ENCODE results near the gene RPS2.

DNA sequence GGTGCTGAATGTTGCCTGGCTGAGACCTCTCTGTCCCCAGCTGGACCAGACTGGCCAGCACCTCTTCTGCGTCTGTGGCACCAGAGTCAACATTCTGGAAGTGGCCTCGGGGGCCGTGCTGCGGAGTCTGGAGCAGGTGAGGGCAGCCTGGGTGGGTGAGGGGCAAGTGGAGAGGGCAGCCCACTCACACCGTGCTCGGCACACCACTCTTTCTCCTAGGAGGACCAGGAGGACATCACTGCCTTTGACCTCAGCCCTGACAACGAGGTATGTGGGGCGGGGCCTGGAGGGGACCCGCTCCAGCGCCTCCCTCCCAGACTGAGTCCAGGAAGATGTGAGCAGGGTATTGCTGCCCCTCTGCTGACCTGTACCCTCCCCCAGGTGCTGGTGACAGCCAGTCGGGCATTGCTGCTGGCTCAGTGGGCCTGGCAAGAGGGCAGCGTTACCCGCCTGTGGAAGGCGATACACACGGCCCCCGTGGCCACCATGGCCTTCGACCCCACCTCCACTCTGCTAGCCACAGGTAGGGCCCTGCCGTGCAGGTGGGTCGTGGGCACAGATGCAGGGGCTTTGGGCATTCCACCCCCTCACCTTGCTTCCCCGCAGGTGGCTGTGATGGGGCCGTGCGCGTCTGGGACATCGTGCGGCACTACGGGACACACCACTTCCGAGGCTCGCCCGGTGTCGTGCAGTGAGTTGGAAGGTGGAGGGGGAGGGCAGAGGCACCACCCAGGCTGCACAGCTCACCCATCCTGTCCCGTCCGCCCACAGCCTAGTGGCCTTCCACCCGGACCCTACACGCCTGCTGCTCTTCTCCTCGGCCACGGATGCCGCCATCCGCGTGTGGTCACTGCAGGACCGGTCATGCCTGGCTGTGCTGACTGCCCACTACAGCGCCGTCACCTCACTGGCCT lies 9.8 kb upstream of the RPS2 start:
- TF ChIP-seq SRF (IDR thresholded peaks at IDR 0.05; ENCODE audit: low read depth, low read length), result no peak
- TF ChIP-seq SIN3A (conservative IDR thresholded peaks at IDR 0.05 in 1 of 2, IDR thresholded peaks at IDR 0.05 in 1 of 2; ENCODE audit: low read depth in 1 of 2, low read length in 2 of 2), result no peak
- TF ChIP-seq SIRT6 (IDR thresholded peaks at IDR 0.05; ENCODE audit: low read length), result no peak
- TF ChIP-seq CTCF (IDR thresholded peaks at IDR 0.05; ENCODE audit: control extremely low read depth in 1 of 3, insufficient read depth in 1 of 3, low read depth in 1 of 3, low read length in 3 of 3), result no peak
- no peak for TF ChIP-seq POLR2A (IDR thresholded peaks at IDR 0.05; ENCODE audit: control extremely low read depth in 1 of 2, low read depth in 2 of 2, low read length in 2 of 2)
- TF ChIP-seq CHD2 (IDR thresholded peaks at IDR 0.05; ENCODE audit: low read length), result no peak
- TF ChIP-seq RAD21 (IDR thresholded peaks at IDR 0.05 in 1 of 2, conservative IDR thresholded peaks at IDR 0.05 in 1 of 2; ENCODE audit: low read depth in 2 of 2, low read length in 2 of 2), result no peak

All from H1 (cell line).